Lower leg skin (tissue), 4 donors: ENCODE data around the gene CRTAP. TPM values are rescaled to one million over a fixed set of nuclear protein-coding genes. Genes with fewer than 3 reads are reported as not detected.

Source experiments
- DNase-seq, 2 donors: peaks; one replicate each; pipeline ENCODE4 v3.0.0-alpha.2; 2019; ENCODE audit warnings: low spot score in 2 of 2
- H3K4me3 ChIP-seq: fragments of 200-600 bp; sonication (generic); 2 replicates; pipeline ENCODE4 v1.5.1; 2017; ENCODE audit warnings: mild to moderate bottlenecking, low read depth; ENCODE audit not compliant: poor library complexity, severe bottlenecking
- POLR2A ChIP-seq, 2 donors: fragments of 450-650 bp; IDR thresholded peaks; one replicate each; pipeline ENCODE4 v1.6.1; 2016 to 2017; ENCODE audit warnings: antibody characterized with exemption in 2 of 2, mild to moderate bottlenecking in 1 of 2, moderate library complexity in 1 of 2
- WGBS, 2 donors: methylation state at CpG; one replicate each; pipeline ENCODE4 v1.1.5; 2018; 5-methylcytosine and 5-hydroxymethylcytosine counted together
- intact Hi-C: fragments of 100-400 bp; cut with DNase I; formaldehyde crosslinking; loops from one replicate; pipeline ENCODE4 v1.15.0; 2023; ENCODE audit warnings: low total_unique reads
- total RNA-seq, 4 donors: library from RNA; depleted of rRNA; stranded (reverse); fragments of >200 nt; gene quantifications; one replicate each; pipeline ENCODE4 v1.1.0, GENCODE V29; 2016
- TF ChIP-seq, protein P1 (sequence below), 3 donors: fragments of 450-650 bp; IDR thresholded peaks; one replicate each; pipeline ENCODE4 v1.5.1; 2016; ENCODE audit warnings: antibody characterized with exemption in 3 of 3, mild to moderate bottlenecking in 3 of 3, moderate library complexity in 2 of 3

Gene CRTAP
- total RNA-seq, 4 donors from 2014 or later: 130 to 258 (median 196) TPM

DNA sequence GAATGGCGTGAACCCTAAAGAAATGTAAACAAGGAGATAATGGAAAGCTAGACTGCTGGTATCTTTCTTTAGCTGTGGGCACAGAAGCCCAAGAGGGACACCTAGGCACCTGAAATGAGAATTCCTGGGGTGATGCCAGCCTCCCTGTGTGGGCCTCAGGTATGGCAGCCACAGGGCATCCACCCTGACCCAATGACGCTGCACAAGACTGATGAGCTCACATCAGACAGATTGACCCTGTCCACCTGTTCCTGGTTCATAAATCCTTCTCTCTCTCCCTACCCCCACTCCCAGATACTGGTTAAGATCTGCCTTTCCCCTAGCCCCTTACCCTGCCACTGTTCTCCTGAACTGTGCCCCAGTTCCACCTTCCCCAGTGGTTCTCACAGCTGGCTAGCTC is 18.4 kb upstream of the CRTAP start:
- WGBS, 2 donors: 73 to 81% methylated on average over 2 of the region's 2 CpGs
- intact Hi-C loops: no loop called here
- no peak overlapping the region for H3K4me3 ChIP-seq
- TF ChIP-seq POLR2A (IDR thresholded peaks at IDR 0.05): no peak
- TF ChIP-seq, protein P1, sequence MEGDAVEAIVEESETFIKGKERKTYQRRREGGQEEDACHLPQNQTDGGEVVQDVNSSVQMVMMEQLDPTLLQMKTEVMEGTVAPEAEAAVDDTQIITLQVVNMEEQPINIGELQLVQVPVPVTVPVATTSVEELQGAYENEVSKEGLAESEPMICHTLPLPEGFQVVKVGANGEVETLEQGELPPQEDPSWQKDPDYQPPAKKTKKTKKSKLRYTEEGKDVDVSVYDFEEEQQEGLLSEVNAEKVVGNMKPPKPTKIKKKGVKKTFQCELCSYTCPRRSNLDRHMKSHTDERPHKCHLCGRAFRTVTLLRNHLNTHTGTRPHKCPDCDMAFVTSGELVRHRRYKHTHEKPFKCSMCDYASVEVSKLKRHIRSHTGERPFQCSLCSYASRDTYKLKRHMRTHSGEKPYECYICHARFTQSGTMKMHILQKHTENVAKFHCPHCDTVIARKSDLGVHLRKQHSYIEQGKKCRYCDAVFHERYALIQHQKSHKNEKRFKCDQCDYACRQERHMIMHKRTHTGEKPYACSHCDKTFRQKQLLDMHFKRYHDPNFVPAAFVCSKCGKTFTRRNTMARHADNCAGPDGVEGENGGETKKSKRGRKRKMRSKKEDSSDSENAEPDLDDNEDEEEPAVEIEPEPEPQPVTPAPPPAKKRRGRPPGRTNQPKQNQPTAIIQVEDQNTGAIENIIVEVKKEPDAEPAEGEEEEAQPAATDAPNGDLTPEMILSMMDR (IDR thresholded peaks at IDR 0.05): no peak
- DNase-seq: peak in 1 of 2 donors; percentile 68

DNA sequence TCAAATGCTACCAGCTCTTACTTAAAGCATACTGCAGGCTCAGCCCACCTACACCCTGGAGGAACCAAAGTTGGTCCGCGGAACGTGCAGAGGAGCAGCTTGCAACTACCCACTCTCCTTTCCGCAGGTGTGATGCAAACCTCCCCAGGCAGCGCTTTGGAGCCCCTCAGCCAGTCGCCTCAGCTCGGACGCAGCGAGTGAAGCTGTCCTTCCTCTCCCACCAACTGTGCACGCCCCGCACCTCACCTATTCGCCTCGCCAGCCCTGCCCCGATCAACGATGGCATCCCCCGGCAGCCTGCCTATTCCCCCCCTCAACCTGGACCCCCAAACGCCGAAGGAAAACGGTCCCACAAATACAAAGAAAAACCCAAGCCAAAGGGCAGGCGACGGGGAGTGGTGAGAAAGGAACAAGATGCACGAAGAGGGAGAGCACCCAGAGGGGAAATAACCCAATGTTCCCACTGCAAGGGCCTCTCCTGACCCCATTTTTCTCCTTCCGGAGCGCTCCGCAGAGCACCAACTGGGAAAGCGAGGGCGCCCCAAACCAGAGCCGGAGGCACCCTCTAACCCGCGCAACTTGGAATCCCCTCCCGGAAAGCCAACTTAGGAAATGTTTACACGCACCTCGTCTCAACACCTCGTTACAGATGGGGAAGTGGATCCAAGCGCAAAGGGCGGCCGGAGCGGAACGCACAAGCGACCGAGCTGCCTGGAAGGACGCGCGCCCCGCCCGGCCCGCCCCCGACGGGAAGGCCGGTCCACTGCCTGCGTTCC is 17.5 kb upstream of the CRTAP start:
- peak overlapping the region; percentile 71 for H3K4me3 ChIP-seq
- TF ChIP-seq, protein P1 (IDR thresholded peaks at IDR 0.05): no peak
- TF ChIP-seq POLR2A (IDR thresholded peaks at IDR 0.05): no peak
- 0 to 1% methylated on average over 34 to 50 of the region's 51 CpGs for WGBS, 2 donors
- intact Hi-C loops: no loop called here
- peak; percentile 46 to 89 for DNase-seq

DNA sequence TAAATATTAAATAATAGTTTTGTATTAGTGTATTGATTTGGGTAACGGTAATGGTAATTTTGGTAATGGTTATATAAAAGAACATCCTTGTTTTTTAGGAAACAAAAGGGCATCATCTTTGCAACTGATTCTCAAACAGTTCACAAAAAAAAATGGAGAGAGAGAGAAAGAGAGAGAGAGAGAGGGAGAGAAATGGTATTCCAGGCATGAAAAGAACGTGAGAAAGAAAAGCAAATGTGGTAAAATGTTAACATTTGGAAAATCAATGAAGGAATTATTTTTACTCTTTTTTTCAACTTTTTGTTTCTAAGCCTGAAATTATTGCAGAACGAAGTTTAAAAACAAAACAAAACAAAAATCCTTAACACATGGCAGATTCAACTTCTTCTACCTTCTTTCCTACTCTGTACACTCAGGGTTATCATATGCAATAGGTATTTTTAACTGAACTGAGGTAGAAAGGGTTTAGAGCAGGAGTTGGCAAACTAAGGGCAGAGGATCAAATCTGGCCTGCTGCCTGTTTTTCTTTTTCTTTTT is 14.6 kb upstream of the CRTAP start:
- intact Hi-C loops: no loop called here
- H3K4me3 ChIP-seq: no peak overlapping the region
- TF ChIP-seq, protein P1 (IDR thresholded peaks at IDR 0.05): no peak
- no peak for TF ChIP-seq POLR2A (IDR thresholded peaks at IDR 0.05)
- no peak for DNase-seq
- WGBS, 2 donors: 58 to 87% methylated on average over 3 of the region's 3 CpGs

DNA sequence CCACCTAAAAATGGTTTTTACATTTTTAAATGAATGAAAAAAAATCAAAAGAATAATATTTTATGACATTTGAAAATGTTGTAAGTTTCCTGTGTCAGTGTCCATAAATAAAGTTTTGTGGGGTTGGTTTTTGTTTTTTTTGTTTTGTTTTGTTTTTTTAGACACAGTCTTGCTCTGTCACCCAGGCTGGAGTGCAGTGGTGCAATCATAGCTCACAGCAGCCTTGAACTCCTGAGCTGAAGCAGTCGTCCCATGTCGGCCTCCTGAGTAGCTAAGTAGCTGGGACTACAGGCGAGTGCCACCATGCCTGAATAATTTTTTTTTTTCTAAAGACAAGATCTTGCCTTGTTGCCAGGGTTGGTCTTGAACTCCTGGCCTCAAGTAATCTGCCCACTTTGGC is 14.1 kb upstream of the CRTAP start:
- intact Hi-C loops: no loop called here
- TF ChIP-seq, protein P1 (IDR thresholded peaks at IDR 0.05): no peak
- no peak for TF ChIP-seq POLR2A (IDR thresholded peaks at IDR 0.05)
- DNase-seq: peak in 1 of 2 donors; percentile 17
- no peak overlapping the region for H3K4me3 ChIP-seq
- WGBS, 2 donors: 87 to 90% methylated on average over 3 of the region's 3 CpGs

DNA sequence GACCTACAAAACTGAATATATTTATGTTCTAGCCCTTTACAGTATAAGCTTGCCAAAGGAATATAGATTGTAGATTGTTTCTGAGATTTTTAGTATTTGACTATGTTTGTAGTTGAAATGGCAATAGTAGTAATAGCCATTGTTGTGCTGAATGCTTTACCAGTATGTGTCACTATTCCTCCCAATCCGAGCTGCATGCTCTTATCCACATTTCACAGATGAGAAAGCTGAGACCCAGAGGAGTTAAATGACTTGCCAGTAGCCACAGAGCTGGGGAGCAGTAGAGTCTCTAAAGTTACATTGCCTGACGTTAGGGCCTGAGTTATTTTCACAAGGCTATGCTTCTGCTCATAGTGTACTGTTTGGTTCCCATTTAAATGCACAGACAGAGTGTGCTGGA is 13.6 kb upstream of the CRTAP start:
- intact Hi-C loops: no loop called here
- no peak overlapping the region for H3K4me3 ChIP-seq
- 63 to 72% methylated on average over 2 of the region's 2 CpGs for WGBS, 2 donors
- TF ChIP-seq, protein P1 (IDR thresholded peaks at IDR 0.05): no peak
- TF ChIP-seq POLR2A (IDR thresholded peaks at IDR 0.05): no peak
- peak in 1 of 2 donors; percentile 14 for DNase-seq
